OCI-LY7 (cell line): Measurements from ENCODE around the gene DLGAP1. TPM values are rescaled to one million over a fixed set of nuclear protein-coding genes. Genes with fewer than 3 reads are reported as not detected.

Experiments
- BruUV-seq: library from RNA; stranded (reverse); fragments of 400-500 nt; replicated peaks from 2 replicates; lab custom pipeline; 2021; lab: Mats Ljungman, UMichigan
- CTCF ChIA-PET: fragments of 300-600 bp; sonication (Branson Sonifier 250); formaldehyde crosslinking; loops from one replicate; lab custom pipeline; 2022; ENCODE audit warnings: antibody characterized with exemption; ENCODE audit not compliant: unreplicated experiment; lab: Charles Lee
- POLR2A ChIA-PET: fragments of 300-600 bp; sonication (Branson Sonifier 250); formaldehyde crosslinking; loops from one replicate; lab custom pipeline; 2022; ENCODE audit warnings: antibody characterized with exemption; lab: Charles Lee
- DNase-seq: peaks from one replicate; pipeline ENCODE4 v3.0.0-alpha.2; 2015; ENCODE audit warnings: low spot score
- H2AFZ ChIP-seq: fragments of 200-600 bp; sonication (generic), shearing (Covaris generic); 2 replicates; pipeline ENCODE4 v1.6.1; 2014; ENCODE audit warnings: mild to moderate bottlenecking, antibody characterized with exemption, low read length, moderate library complexity
- H3K27ac ChIP-seq: fragments of 200-600 bp; sonication (generic); 2 replicates; pipeline ENCODE4 v1.5.1; 2014; ENCODE audit warnings: mixed run types, low read depth, mild to moderate bottlenecking, moderate library complexity, low read length, inconsistent platforms; ENCODE audit not compliant: poor library complexity, severe bottlenecking
- H3K36me3 ChIP-seq: fragments of 200-600 bp; sonication (generic); 2 replicates; pipeline ENCODE4 v1.6.1; 2014; ENCODE audit warnings: mild to moderate bottlenecking, antibody characterized with exemption, low read length, moderate library complexity, mixed read lengths; ENCODE audit not compliant: insufficient read depth
- H3K4me1 ChIP-seq: fragments of 200-600 bp; sonication (generic); 2 replicates; pipeline ENCODE4 v1.5.1; 2014; ENCODE audit warnings: mild to moderate bottlenecking, low read length; ENCODE audit not compliant: insufficient read depth, poor library complexity, severe bottlenecking
- H3K4me2 ChIP-seq: fragments of 200-600 bp; sonication (generic); 2 replicates; pipeline ENCODE4 v1.6.1; 2014; ENCODE audit warnings: mild to moderate bottlenecking, low read length
- H3K4me3 ChIP-seq: fragments of 200-600 bp; sonication (generic); 2 replicates; pipeline ENCODE4 v1.5.1; 2014; ENCODE audit warnings: mild to moderate bottlenecking, low read depth, low read length; ENCODE audit not compliant: poor library complexity, severe bottlenecking
- H3K79me2 ChIP-seq: fragments of 200-600 bp; sonication (generic); 2 replicates; pipeline ENCODE4 v1.6.1; 2016; ENCODE audit warnings: low read depth, mild to moderate bottlenecking, low read length, moderate library complexity, mixed read lengths; ENCODE audit not compliant: insufficient read depth
- H3K9me2 ChIP-seq: fragments of 200-600 bp; sonication (generic); 2 replicates; pipeline ENCODE4 v1.6.1; 2016; ENCODE audit warnings: mild to moderate bottlenecking, low read length, mixed read lengths; ENCODE audit not compliant: insufficient read depth
- H3K9me3 ChIP-seq: fragments of 200-600 bp; sonication (generic); 2 replicates; pipeline ENCODE4 v1.6.1; 2014; ENCODE audit warnings: mild to moderate bottlenecking, mixed run types, low read length, mixed read lengths
- H4K20me1 ChIP-seq: fragments of 200-600 bp; sonication (generic); 2 replicates; pipeline ENCODE4 v1.6.1; 2014; ENCODE audit warnings: mild to moderate bottlenecking, antibody characterized with exemption, low read length, moderate library complexity, mixed read lengths; ENCODE audit not compliant: insufficient read depth
- CTCF ChIP-seq: fragments of 200-600 bp; sonication (generic); conservative IDR thresholded peaks from 2 replicates; pipeline ENCODE4 v1.5.1; 2014; ENCODE audit warnings: mild to moderate bottlenecking, antibody characterized with exemption, low read length, moderate library complexity, mixed read lengths
- EZH2phosphoT487 ChIP-seq: fragments of 200-600 bp; sonication (generic); IDR thresholded peaks from 2 replicates; pipeline ENCODE4 v1.6.1; 2018; ENCODE audit warnings: low read depth, borderline replicate concordance, mild to moderate bottlenecking, mixed run types, antibody characterized with exemption, low read length, moderate library complexity, mixed read lengths
- intact Hi-C: fragments of 100-400 bp; cut with micrococcal nuclease; formaldehyde crosslinking; loops from one replicate; pipeline ENCODE4 v1.10.0; 2022; ENCODE audit not compliant: unreplicated experiment
- total RNA-seq, 2 experiments: library from RNA; depleted of rRNA in 1 of 2; stranded (reverse); fragments of >200 nt in 1 of 2; shearing (Covaris generic) in 1 of 2; gene quantifications; 2 replicates each; pipeline ENCODE4 v1.2.3, GENCODE V29; 2014 to 2022

The DLGAP1 gene
- total RNA-seq, 2 experiments from 2014 or later, result 0.22 TPM; not detected in 1

GRCh38 chr18:3451183-3451988, 1003.7 kb downstream of the DLGAP1 start:
- POLR2A ChIA-PET, result interaction anchor here (0.5 to 6.2 kb wide), 9 partner anchors 10 to 468 kb away, joined by 3 to 29 read pairs (median 4); no protein-coding TSS in a partner anchor
- Histone ChIP-seq H3K4me1 (peaks cover 46% of the 10 kb centered on the region), H3K27ac (peak overlapping the region; percentile 96)

GRCh38 chr18:3450799-3451182, 1004.3 kb downstream of the DLGAP1 start:
- H3K79me2 ChIP-seq, result peaks cover 55% of the 10 kb centered on the region

More at GRCh38 chr18:3451183-3451988, 1003.7 kb downstream of the DLGAP1 start:
- TF ChIP-seq EZH2phosphoT487 (no peak), CTCF (no peak)
- Histone ChIP-seq H3K9me2 (no peaks in the 10 kb centered on the region), H3K4me2 (peak overlapping the region; percentile 84), H3K4me3 (peak overlapping the region; percentile 88), H2AFZ (no peak overlapping the region; the same call in 1 of the 2 replicates), H3K36me3 (peaks cover 21% of the 10 kb centered on the region), H4K20me1 (peaks cover 13% of the 10 kb centered on the region; the same call in 1 of the 2 replicates), H3K9me3 (no peaks in the 10 kb centered on the region), H3K79me2 (peaks cover 61% of the 10 kb centered on the region)
- intact Hi-C loops, result loop anchor here (1.0 kb wide), 1 partner anchor 135 kb away; no protein-coding TSS in a partner anchor
- CTCF ChIA-PET, result interaction anchor here (0.6 to 0.7 kb wide), 2 partner anchors 122 to 215 kb away, joined by 3 to 4 read pairs; no protein-coding TSS in a partner anchor
- TSS peak; percentile 3 for BruUV-seq
- DNase-seq, result peak; percentile 76

More at GRCh38 chr18:3450799-3451182, 1004.3 kb downstream of the DLGAP1 start:
- Histone ChIP-seq H3K4me1 (peaks cover 44% of the 10 kb centered on the region), H3K9me3 (no peaks in the 10 kb centered on the region), H3K4me3 (peak overlapping the region; percentile 88), H3K9me2 (no peaks in the 10 kb centered on the region), H4K20me1 (peaks cover 13% of the 10 kb centered on the region; the same call in 1 of the 2 replicates), H3K27ac (peak overlapping the region; percentile 96), H3K4me2 (peak overlapping the region; percentile 84), H2AFZ (no peak overlapping the region; the same call in 1 of the 2 replicates), H3K36me3 (peaks cover 15% of the 10 kb centered on the region)
- intact Hi-C loops, result loop anchor here (1.0 kb wide), 1 partner anchor 136 kb away; no protein-coding TSS in a partner anchor
- TF ChIP-seq CTCF (no peak), EZH2phosphoT487 (no peak)
- DNase-seq, result no peak
- no TSS peak for BruUV-seq
- CTCF ChIA-PET, result no interaction called here
- POLR2A ChIA-PET, result interaction anchor here (0.6 to 1.6 kb wide), 3 partner anchors 143 to 173 kb away, joined by 3 to 4 read pairs (median 3); no protein-coding TSS in a partner anchor
